Erythroblast (primary cell): ENCODE measurements around the gene IRX4.

Source experiments
- DNase-seq, 2 experiments: peaks; one replicate each; lab custom pipeline; 2025; lab: John Stamatoyannopoulos, UW
- GATA1 ChIP-seq: IDR thresholded peaks from 2 replicates; pipeline ENCODE4 v1.6.1; 2011; ENCODE audit warnings: low read depth, mild to moderate bottlenecking, control low read depth, low read length, moderate library complexity
- POLR2A ChIP-seq: IDR thresholded peaks from 2 replicates; pipeline ENCODE4 v1.6.1; 2011; ENCODE audit warnings: mild to moderate bottlenecking, low read length

IRX4 gene

DNA sequence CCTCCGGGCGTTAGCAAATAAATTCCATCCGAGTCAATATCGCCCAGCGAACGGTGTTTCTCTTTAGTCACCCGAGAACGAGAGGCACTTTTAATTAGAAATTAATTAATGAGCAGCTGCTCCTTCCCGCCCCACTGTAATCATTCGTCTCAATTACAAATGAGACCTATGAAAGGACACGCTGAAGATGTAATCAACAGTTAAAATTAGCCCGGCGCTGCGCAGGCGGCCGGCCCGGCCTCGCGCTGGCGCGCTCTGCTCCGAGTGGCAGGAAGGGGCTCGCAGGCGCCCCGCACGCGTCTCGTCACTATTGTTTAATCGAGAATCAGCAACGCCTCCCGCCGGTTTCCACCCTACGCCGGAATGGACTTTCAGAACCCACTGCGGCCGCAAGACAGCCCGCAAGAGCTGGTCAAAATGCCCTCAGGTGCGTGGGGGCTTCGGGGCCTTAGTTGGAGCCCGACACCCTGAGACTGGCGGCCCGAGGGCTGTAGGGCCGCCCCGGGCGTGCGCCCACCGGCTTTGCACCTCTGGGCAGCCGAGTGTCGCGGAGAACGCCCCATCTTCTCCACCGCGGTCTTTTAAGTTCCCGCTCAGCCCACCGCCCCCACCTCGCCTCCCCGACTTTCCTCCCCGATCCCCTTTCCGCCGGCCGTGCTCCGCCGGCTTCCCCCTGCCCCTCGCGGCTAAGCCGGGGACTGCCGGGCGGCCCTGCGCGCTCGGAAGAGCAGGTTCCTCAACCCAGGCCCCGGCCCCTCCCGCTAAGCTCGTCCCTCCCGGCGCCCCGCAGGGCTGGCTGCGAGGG, 597 bp upstream of the IRX4 start:
- TF ChIP-seq POLR2A (no peak), GATA1 (no peak)
- no peak for DNase-seq

DNA sequence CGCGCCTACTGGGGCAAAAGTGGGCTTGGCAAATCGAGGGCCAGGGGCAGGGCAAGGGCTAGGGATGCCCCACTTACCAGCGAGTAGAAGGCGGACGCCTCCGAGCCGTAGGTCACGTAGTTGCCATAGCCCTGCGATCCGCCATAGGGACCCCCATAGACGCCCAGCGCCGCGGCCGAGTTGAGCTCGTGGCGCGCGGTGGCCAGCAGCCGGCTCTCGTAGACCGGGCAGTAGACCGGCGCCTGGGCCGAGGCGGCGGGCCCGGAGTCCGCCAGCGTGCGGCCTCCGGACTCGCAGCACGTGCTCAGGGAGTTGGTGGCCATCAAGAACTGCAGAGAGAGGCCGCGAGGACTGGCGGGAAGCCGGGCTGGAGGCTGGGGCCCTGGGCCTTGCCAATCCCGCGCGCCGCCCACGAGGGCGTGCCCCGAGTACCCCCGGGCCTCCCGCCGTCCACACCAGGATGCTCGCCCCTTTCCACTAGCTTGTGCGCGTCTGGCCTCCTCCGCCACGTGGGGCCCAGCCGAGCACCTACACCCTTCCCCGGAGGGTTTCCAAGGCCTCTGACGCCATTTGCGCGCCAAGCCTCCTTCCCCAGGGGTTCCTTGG, 891 bp downstream of the IRX4 start:
- no peak for DNase-seq
- no peak for TF ChIP-seq POLR2A
- TF ChIP-seq GATA1, result no peak

DNA sequence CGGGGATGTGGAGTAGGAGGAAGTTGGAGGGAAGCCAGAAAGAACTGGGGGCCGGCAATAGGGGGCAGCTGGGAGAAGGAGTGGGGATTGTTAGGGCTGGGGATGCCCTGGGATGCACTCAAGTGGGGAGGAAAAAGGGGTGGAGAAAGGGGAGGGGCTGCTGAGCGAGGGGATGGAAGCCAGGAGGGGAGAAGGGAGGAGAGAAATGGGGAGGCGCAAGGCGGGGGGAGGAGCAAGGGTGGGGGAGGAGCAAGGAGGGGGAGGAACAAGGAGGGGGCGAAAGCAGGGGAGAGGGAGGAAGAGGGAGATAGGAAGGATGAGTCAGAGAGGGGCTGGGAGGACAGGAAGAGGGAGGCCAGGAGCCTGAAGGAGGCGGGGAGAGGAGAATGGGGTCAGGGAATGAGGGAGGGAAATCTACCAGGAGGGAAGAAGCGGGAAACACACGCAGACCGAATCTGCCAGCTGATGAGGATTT, 1.6 kb downstream of the IRX4 start:
- TF ChIP-seq GATA1, result no peak
- TF ChIP-seq POLR2A, result no peak
- DNase-seq, result no peak

DNA sequence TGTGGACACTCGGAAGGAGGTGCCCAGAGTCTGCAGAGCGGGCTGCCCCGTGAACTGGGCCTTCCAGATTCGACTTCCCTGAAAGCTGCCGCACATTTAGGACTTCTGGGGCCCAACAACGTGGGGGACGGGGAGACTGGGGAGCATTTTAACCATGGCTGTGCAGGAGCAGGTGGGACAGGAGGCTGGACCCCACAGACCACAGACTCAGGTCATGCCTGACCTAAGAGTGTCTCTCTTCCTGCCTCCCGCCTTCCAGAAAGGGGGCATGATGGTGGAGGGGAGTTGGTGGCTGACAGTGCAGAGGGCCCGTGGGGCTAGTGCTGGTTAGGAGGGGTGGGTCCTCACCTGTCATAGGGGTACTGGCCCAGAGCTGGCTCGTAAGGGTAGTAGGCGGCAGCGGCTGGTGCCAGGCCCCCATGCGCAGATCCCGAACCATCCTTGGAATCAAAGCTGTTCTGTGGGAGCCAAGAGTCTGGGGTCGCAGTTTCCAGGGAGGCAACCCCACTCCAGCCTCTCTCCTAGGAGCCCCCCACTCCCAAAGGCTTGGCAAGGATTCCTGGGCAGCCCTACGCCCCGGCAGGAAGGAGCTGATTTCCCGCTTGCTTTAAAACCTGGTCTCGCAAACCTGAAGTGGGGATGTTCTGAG, 2.2 kb downstream of the IRX4 start:
- DNase-seq, result no peak
- TF ChIP-seq POLR2A (no peak), GATA1 (no peak)

DNA sequence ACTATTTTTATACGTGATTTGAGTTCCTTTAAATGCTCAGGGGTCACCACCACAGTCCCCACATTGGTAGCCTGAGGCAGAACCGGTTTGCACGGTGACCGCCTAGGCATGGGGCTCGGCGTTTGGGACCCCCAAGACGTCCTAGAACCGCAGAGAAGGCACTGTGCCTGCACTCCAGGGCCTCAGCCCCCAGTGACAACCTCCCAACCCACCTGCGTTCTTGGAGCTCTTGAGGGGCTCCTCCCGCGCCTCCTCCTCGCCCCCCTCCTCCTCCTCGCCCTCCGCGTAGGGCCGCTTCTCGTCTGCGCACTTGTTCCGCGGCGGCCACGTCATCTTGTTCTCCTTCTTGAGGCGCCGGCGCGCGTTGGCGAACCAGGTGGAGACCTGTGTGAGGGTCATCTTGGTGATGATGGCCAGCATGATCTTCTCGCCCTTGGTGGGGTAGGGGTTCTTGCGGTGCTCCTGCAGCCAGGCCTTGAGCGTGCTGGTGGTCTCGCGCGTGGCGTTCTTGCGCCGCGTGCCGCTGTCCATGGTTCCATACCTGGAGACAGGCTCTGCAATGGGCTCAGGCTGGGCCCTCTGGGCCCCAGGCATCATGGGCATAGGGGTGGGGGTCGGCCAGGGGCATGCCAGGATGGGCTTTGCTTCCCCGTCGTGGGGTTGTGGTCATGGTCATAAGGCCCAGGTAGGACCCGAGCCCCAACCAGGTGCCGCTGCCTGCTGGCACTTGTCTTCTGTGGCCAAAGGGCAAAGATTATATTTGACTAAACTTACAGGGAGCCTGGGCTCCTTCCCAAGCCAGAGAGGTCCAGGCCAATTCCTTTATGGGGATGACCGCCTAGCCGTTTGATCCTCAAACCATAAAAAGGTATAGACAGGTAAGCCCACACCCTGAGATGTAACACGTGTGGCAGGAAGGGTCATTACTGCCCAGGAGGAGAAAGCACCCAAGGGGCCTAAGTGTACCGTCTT, 3.1 kb downstream of the IRX4 start:
- DNase-seq, result no peak
- TF ChIP-seq POLR2A (no peak), GATA1 (no peak)

DNA sequence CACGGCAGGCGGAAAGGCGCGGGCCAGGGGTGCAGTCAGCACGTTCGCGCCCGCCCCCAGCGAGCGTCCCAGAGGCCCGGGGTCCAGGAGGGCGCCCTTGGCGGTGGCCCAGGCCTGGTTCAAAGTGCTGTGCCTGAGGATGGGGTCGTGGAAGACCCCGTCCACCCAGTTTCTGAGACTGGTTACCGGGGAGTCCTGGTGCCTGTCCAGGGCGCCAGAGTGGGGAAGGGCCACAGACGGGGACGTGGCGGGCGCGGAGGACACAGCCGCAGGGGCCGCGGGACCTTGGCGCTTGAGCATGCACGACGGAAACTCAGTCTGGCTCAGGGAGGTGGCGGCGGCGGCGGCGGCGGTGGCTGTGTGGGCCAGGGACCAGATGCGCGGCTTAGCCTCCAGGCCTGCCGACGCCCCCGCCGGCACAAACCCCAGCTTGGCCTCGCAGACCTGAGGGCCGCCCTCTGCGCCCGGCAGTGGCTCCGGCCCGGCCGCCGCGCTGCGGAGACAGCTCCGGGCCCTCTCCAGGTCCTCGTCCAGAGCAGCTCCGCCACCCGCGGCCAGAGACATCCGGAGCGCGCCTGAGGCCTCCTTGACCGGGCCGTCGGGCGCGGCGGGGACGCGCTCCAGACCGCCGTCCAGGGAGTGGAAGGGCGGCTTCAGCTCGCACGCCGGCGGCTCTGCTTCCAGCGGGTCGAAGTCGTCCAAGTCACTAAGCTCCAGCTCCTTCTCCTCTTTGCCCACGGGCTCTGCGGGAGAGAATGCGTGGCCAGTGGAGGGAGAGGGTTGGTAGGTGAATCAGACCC, 4.5 kb downstream of the IRX4 start:
- no peak for DNase-seq
- TF ChIP-seq POLR2A, result no peak
- TF ChIP-seq GATA1, result no peak

DNA sequence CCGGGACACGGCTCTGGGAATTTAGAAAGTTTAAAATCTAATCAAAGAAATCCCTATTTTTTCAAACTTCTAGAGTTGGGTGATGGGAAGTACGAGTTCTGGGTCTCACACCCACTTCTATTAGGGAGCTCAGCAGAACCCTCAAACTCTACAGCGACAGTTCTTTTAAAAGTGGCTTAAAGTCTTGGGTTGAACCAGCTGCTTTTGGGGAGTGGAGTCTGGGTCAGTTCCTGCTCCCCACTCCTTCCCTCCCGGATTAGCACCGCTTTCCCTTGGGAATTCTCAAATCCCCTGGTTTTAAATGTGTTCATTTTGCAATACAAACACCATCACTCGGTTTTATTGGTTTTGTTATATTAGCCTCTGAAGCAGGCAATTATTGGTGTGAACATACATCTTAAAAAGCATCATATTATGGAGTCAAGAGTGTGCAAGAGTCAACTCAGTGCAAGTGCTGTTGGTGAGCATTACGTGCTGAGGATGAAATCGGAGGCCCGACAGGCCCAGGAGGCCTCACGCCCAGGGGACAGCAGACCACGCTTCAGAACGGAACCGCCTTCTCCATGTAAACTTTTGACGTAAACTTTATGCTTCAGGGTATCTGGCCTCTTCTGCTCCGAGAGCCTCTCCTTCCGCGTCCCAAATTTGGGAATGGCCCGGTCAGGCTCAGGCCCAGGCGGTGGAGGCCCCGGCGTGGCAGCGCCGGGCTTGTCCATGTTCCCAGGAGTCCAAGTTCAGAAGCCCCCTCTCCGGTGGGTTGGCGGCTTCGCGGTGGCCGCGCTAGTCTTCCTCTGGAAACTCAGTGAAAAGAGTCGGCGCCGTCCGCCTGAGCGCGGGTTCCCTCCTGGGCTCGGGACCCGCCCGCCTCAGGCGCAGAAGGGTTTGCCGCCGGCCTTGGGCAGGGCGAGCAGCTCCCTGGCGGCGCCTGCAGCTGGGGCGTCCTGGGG, 5.3 kb downstream of the IRX4 start:
- TF ChIP-seq GATA1 (no peak), POLR2A (no peak)
- no peak for DNase-seq

DNA sequence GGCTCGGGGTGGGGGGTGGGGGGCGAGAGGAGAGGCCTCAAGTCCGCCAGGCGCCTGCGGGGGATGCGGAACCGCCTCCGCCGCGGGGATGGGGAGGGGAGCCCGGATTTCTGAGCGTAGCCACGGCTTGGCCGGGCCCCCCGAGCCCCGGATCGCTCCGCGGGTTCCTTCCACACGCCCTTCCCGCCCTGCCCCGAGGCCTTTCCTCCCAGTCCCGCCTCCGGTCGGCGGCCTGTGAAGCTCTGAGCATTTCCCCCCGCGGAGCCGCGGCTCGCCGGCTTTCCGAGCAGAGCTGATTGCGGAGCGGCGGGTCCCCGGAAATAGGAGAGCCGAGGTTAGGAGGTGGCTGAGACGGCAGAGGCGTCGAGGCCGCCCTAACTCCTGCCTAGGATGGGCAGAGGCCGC, 6.1 kb downstream of the IRX4 start:
- TF ChIP-seq GATA1, result no peak
- no peak for TF ChIP-seq POLR2A
- no peak for DNase-seq

DNA sequence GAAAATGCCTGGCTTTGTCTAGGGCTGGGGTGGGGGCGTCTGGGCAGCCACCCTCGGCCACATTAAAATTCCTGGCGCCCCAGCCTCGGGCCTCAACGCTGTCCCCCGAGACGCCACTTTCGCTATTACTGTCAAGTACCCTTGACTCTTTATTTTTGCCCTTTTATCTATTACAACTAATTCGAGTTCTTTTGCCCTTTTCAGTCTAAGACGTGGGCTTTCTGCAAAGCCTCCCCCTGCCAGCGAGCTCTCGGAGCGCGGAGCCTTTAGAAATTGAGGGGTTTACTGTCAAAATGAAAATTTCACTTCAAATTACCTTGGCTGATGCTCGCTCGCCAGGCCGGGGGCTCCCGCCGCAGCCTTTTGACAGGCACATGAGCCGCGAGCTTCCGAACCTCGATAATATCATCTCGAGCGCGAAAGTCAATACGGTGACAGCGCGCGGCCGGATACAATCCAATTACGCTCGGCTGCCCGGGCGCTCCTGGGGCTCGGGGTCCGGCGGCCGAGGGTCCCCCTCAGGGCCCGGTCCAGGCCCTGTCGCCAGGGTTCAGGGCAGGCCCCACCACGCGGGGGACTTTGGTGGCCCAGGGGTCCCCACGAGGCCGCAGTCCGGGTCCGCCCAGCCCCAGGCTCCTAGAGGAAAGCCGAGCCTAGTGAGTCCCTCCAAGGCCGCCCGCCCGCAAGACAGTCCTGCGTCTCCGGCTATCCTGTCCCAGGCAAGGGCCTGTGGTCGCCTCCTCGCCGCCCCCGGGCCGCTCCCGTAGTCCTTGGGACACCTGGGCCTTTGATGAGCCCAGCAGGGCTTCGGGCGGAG, 6.7 kb downstream of the IRX4 start:
- no peak for DNase-seq
- TF ChIP-seq GATA1, result no peak
- TF ChIP-seq POLR2A, result no peak

DNA sequence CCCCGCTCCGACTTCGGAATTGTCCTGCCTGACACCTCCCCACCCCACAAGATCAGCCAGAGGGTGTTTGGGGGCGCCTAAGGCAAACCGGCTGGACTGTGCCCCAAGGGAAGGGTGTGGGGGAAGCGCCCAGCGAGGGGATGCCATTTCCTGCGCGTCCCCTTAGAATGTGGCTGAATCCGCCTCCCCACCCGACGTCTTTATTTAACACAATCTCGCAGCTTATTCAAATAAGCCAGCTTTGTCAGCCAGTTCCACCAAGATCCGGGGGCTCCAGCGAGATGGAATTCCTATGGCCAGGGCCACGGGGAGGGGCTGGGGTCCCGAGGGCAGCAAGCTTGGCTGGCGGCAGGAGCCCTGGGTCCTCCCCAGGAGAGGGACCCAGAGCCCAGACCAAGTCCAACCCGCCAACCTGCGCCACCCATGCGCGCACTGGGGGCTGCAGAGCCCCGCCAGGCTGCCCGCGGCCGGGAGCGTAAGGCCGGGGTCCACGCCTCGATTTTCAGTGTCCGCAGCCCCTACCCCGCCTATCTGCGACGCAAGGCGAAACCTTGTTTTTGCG, 7.4 kb downstream of the IRX4 start:
- TF ChIP-seq GATA1, result no peak
- no peak for TF ChIP-seq POLR2A
- no peak for DNase-seq
